ENCODE data around the gene PTDSS2.

GRCh38 chr11:446891-447290, 3.2 kb upstream of the PTDSS2 start:
- TF ChIP-seq CTCF (IDR thresholded peaks at IDR 0.05; ENCODE audit: low read length): no peak
- no peak for TF ChIP-seq EZH2 (optimal IDR thresholded peaks at IDR 0.05; ENCODE audit: low read depth, low read length)
